ENCODE measurements around the gene GOLGA8S. TPM values are rescaled to one million over a fixed set of nuclear protein-coding genes. Genes with fewer than 3 reads are reported as not detected.
"Not testable (repeated sequence)": the region's sequence is repeated elsewhere in the genome, so short reads cannot be mapped to it uniquely, and the experiment has no call there.

Gene GOLGA8S, protein sequence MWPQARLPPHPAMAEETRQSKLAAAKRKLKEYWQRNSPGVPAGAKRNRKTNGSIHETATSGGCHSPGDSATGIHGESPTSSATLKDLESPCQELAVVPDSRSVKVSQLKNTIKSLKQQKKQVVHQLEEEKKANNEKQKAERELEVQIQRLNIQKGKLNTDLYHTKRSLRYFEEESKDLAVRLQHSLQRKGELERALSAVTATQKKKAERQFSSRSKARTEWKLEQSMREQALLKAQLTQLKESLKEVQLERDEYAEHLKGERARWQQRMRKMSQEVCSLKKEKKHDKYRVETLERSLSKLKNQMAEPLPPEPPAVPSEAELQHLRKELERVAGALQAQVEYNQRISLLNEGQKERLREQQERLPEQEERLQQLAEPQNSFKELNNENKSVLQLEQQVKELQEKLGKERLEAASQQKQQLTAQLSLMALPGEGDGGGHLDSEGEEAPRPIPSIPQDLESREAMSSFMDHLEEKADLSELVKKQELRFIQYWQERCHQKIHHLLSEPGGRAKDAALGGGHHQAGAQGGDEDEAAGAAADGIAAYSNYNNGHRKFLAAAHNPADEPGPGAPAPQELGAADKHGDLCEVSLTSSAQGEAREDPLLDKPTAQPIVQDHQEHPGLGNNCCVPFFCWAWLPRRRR
- not detected for total RNA-seq (ENCODE audit: unreplicated experiment)
- long read RNA-seq: 0 reads

DNA sequence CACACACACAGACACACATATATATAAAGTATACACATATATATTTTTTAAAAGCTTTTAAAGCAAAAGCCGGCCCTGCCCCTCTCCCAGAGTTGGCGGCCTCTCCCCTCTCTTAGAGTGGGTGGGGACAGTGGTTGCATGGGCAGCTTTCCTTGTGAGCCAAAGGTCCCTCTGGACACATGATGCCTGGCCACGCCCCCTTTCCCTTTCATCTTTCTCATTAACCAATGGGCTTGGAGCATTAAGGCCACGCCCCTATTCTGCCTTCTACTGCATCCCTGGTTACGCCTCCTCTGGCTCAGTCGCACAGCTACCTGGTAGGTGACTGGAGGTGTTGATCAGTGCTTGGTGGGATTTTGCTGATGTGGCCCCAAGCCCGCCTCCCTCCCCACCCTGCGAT, at the start of gene GOLGA8S:
Gene GOLGA8S (plus strand): TSS at position 301 of the 400 bp plus-strand sequence. CDS start 62 bp downstream, at position 363.
- not testable (repeated sequence) for H3K9me3 Mint-ChIP-seq (ENCODE audit: unreplicated experiment); H3K4me3 Mint-ChIP-seq (ENCODE audit: unreplicated experiment); DNase-seq; H3K27ac Mint-ChIP-seq (ENCODE audit: unreplicated experiment); H3K27me3 Mint-ChIP-seq (ENCODE audit: unreplicated experiment); H3K36me3 Mint-ChIP-seq (ENCODE audit: unreplicated experiment); H3K4me1 Mint-ChIP-seq (ENCODE audit: low read depth, unreplicated experiment)

DNA sequence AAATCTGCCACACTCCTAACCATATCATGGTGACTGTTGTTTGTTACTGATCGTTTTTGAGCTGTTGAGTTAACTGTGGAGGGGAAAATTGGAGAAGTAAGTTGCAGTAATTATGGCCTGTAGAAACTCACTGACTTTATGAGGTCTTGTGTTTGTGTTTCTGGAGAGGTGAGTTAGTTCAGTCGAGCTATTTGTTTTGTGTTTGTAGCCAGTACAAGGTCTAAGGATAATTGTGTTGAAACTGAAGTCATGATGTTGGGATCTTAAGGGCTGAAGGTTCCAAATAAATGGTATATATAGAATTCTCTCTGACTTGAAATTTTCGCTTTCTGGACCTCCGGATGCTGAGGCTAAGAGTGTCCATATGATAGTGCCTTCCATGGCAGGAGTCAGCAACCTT, 49.7 kb upstream of the GOLGA8S start:
- not testable (repeated sequence) for H3K36me3 Mint-ChIP-seq (ENCODE audit: unreplicated experiment); H3K27me3 Mint-ChIP-seq (ENCODE audit: unreplicated experiment); H3K9me3 Mint-ChIP-seq (ENCODE audit: unreplicated experiment); DNase-seq
- Mint-ChIP-seq H3K4me1 (ENCODE audit: low read depth, unreplicated experiment) (peaks cover 29% of the 10 kb centered on the region), H3K4me3 (ENCODE audit: unreplicated experiment) (peak overlapping the region; percentile 94), H3K27ac (ENCODE audit: unreplicated experiment) (peak overlapping the region; percentile 93)

DNA sequence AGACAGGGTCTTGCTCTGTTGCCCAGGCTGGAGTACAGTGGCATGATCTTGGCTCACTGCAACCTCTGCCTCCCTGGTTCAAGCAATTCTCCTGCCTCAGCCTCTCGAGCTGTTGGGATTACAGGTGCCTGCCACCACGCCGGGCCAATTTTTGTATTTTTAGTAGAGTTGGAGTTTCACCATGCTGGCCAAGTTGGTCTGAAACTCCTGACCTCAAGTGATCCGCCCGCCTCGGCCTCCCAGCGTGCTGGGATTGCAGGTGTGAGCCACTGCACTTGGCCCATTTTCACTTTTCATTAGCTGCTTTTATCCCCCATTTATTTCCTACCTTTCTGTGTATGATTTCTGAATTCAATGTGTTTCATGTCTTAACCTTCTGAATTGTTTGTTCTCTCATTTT, 48.6 kb upstream of the GOLGA8S start:
- Mint-ChIP-seq H3K4me1 (ENCODE audit: low read depth, unreplicated experiment) (peaks cover 29% of the 10 kb centered on the region), H3K4me3 (ENCODE audit: unreplicated experiment) (peak overlapping the region; percentile 68)
- not testable (repeated sequence) for DNase-seq; H3K9me3 Mint-ChIP-seq (ENCODE audit: unreplicated experiment); H3K27ac Mint-ChIP-seq (ENCODE audit: unreplicated experiment); H3K27me3 Mint-ChIP-seq (ENCODE audit: unreplicated experiment); H3K36me3 Mint-ChIP-seq (ENCODE audit: unreplicated experiment)

DNA sequence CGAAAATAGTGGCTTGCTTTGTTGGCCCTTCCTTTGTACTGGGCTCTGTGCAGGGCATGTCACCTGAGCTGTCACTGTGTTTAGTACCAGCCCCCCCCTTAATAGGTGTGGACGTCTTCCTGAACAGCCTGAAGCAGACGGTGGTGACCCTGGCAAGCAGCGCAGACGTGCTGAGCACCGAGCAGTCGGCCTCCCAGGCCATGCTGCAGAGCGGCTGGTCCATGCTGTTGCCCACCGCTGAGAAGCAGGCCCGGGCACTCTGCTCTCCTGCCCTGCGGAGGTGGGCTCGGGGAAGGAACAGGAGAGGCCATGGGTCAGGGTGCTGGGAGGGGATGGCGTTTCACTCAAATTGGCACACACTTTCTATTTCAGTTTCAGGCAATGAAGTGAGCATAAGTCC, 43.3 kb upstream of the GOLGA8S start:
- not testable (repeated sequence) for H3K4me3 Mint-ChIP-seq (ENCODE audit: unreplicated experiment); DNase-seq; H3K9me3 Mint-ChIP-seq (ENCODE audit: unreplicated experiment); H3K36me3 Mint-ChIP-seq (ENCODE audit: unreplicated experiment); H3K27me3 Mint-ChIP-seq (ENCODE audit: unreplicated experiment)
- Mint-ChIP-seq H3K4me1 (ENCODE audit: low read depth, unreplicated experiment) (peaks cover 16% of the 10 kb centered on the region), H3K27ac (ENCODE audit: unreplicated experiment) (peak overlapping the region; percentile 48)

DNA sequence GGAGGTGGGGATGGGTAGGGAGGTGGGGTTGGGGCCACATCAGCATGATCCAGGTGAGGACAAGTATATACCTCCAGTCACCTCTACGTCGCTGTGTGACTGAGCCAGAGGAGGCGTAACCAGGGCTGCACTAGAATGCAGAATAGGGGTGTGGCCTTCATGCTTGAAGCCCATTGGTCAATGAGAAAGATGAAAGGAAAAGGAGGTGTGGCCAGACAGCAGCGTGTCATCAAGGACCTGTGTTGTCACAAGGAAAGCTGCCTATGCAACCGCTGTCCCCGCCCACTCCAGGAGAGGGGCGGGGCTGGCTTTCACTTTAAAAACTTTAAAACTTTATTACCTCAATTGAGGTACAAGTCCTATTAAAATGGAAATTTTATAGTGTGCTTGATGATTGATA, 20.5 kb upstream of the GOLGA8S start, which contains the start of gene GOLGA6L26:
Gene GOLGA6L26 (minus strand): TSS at position 101 of the 400 bp plus-strand sequence. CDS start 61 bp downstream, at position 40.
- DNase-seq; H3K4me3 Mint-ChIP-seq (ENCODE audit: unreplicated experiment); H3K36me3 Mint-ChIP-seq (ENCODE audit: unreplicated experiment); H3K9me3 Mint-ChIP-seq (ENCODE audit: unreplicated experiment); H3K27ac Mint-ChIP-seq (ENCODE audit: unreplicated experiment); H3K27me3 Mint-ChIP-seq (ENCODE audit: unreplicated experiment); H3K4me1 Mint-ChIP-seq (ENCODE audit: low read depth, unreplicated experiment): not testable (repeated sequence)

DNA sequence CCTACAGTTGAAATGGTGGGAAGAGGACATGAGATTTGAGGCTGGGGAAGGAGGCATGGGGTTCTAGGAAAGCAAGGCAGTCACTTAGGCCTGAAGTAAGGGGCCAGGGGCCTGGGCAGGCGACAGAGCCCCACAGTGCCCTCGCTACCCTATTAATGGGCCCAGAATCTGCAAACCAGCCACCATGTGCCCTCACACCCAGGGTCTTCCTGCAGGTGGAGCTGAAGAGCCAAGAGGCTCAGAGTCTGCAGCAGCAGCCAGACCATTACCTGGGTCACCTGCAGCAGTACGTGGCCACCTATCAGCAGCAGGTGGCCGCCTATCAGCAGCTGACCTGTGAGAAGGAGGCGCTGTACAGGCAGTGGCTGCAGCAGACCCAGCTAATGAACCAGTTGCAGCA, 8.1 kb downstream of the GOLGA8S start:
- not testable (repeated sequence) for H3K36me3 Mint-ChIP-seq (ENCODE audit: unreplicated experiment); H3K4me3 Mint-ChIP-seq (ENCODE audit: unreplicated experiment); DNase-seq; H3K27me3 Mint-ChIP-seq (ENCODE audit: unreplicated experiment); H3K9me3 Mint-ChIP-seq (ENCODE audit: unreplicated experiment); H3K27ac Mint-ChIP-seq (ENCODE audit: unreplicated experiment); H3K4me1 Mint-ChIP-seq (ENCODE audit: low read depth, unreplicated experiment)

DNA sequence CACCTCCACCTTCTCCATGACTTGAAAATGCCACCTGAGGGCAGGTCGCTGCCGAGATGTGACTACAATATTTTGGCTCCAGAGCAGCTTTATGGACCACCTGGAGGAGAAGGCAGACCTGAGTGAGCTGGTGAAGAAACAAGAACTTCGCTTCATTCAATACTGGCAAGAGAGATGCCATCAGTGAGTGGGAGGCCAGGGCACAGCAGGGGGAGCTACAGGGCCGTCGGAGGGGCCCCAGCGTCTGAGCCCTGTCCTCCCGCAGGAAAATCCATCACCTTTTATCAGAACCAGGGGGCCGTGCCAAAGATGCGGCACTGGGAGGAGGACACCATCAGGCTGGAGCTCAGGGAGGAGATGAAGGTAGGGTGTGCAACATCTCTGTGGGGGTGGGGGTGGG, 9.7 kb downstream of the GOLGA8S start:
- not testable (repeated sequence) for H3K27me3 Mint-ChIP-seq (ENCODE audit: unreplicated experiment); H3K36me3 Mint-ChIP-seq (ENCODE audit: unreplicated experiment); H3K4me3 Mint-ChIP-seq (ENCODE audit: unreplicated experiment); DNase-seq; H3K9me3 Mint-ChIP-seq (ENCODE audit: unreplicated experiment); H3K27ac Mint-ChIP-seq (ENCODE audit: unreplicated experiment); H3K4me1 Mint-ChIP-seq (ENCODE audit: low read depth, unreplicated experiment)

DNA sequence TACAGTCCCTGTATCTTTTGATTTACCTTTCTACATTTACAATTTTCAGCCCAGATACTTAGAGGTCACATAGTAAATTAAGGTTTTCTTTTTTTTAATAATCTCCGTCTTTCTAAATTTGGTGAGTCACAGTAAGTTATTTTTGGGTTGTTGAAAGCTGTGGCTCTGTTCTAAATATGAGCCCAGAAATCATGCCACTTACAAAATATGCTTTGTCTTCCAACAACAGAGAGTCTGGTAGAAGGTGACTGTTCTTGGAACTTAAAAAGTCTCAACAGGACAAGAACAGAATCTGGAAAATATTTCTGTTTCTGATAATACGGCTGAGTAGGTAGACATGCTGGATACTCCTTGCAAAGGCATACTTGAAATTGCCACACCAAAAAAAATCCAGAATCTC, 16.0 kb downstream of the GOLGA8S start:
- no peak for DNase-seq
- H3K9me3 Mint-ChIP-seq (ENCODE audit: unreplicated experiment): peaks cover 2% of the 10 kb centered on the region
- H3K27me3 Mint-ChIP-seq (ENCODE audit: unreplicated experiment): no peaks in the 10 kb centered on the region
- H3K36me3 Mint-ChIP-seq (ENCODE audit: unreplicated experiment): no peaks in the 10 kb centered on the region
- peaks cover 3% of the 10 kb centered on the region for H3K4me1 Mint-ChIP-seq (ENCODE audit: low read depth, unreplicated experiment)
- TF ChIP-seq, protein P1, sequence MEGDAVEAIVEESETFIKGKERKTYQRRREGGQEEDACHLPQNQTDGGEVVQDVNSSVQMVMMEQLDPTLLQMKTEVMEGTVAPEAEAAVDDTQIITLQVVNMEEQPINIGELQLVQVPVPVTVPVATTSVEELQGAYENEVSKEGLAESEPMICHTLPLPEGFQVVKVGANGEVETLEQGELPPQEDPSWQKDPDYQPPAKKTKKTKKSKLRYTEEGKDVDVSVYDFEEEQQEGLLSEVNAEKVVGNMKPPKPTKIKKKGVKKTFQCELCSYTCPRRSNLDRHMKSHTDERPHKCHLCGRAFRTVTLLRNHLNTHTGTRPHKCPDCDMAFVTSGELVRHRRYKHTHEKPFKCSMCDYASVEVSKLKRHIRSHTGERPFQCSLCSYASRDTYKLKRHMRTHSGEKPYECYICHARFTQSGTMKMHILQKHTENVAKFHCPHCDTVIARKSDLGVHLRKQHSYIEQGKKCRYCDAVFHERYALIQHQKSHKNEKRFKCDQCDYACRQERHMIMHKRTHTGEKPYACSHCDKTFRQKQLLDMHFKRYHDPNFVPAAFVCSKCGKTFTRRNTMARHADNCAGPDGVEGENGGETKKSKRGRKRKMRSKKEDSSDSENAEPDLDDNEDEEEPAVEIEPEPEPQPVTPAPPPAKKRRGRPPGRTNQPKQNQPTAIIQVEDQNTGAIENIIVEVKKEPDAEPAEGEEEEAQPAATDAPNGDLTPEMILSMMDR (IDR thresholded peaks at IDR 0.05; ENCODE audit: partially characterized antibody, unreplicated experiment): no peak
- no peak overlapping the region for H3K4me3 Mint-ChIP-seq (ENCODE audit: unreplicated experiment)
- no peak overlapping the region for H3K27ac Mint-ChIP-seq (ENCODE audit: unreplicated experiment)

DNA sequence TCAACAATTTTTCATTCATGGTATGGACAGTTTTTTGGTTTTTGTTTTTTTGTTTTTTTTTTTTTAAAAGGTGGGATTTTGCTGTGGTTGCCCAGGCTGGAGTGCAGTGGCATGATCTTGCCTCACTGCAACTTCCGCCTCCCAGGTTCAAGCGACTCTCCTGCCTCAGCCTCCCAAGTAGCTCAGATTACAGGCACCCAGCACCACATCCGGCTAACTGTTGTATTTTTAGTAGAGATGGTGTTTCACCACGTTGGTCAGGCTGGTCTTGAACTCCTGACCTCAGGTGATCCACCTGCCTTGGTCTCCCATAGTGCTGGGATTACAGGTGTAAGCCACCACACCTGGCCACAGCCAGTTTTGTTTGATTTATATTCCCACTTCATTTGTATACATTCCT, 16.6 kb downstream of the GOLGA8S start:
- H3K9me3 Mint-ChIP-seq (ENCODE audit: unreplicated experiment); DNase-seq; H3K4me1 Mint-ChIP-seq (ENCODE audit: low read depth, unreplicated experiment); H3K4me3 Mint-ChIP-seq (ENCODE audit: unreplicated experiment); H3K27me3 Mint-ChIP-seq (ENCODE audit: unreplicated experiment); H3K27ac Mint-ChIP-seq (ENCODE audit: unreplicated experiment); H3K36me3 Mint-ChIP-seq (ENCODE audit: unreplicated experiment): not testable (repeated sequence)

DNA sequence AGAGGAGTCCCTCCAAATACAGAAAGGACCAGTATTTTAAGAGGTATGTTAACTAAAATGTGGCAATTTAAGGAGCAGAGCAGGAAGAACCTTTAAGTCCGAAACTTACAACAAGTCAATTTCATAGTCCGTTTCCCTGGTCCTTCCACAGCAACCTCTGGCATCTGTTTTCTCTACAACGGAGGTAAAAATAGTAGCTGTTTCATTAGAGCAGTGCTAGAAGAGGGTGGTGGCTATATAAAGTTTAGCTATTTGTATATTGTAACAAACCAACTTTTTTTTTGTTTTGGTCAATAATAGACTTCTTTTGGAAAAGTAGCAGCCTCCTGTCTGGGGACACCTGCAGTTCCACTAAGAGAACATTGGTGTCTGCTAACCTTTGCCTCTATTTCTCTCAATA, 17.3 kb downstream of the GOLGA8S start:
- not testable (repeated sequence) for H3K4me3 Mint-ChIP-seq (ENCODE audit: unreplicated experiment); H3K4me1 Mint-ChIP-seq (ENCODE audit: low read depth, unreplicated experiment); H3K36me3 Mint-ChIP-seq (ENCODE audit: unreplicated experiment); DNase-seq; H3K9me3 Mint-ChIP-seq (ENCODE audit: unreplicated experiment); H3K27me3 Mint-ChIP-seq (ENCODE audit: unreplicated experiment)
- H3K27ac Mint-ChIP-seq (ENCODE audit: unreplicated experiment): peak overlapping the region; percentile 64

Measured in glutamatergic neuron (in vitro differentiated cells).